ENCODE measurements around the gene PDRG1. TPM values are rescaled to one million over a fixed set of nuclear protein-coding genes. Genes with fewer than 3 reads are reported as not detected.

Gene PDRG1
- total RNA-seq, 2 donors from 2014 or later = 11.4 to 30.3 TPM

GRCh38 chr20:31949877-31950646 lies 1.8 kb downstream of the PDRG1 start:
- Histone ChIP-seq H3K4me3 (no peak overlapping the region), H3K27me3 (replicated peaks; ENCODE audit: insufficient read depth) (no peaks in the 10 kb centered on the region), H3K4me1 (replicated peaks) (peaks cover 3% of the 10 kb centered on the region), H3K27ac (no peak overlapping the region), H3K9me3 (no peaks in the 10 kb centered on the region), H3K36me3 (peaks cover 0 to 25% of the 10 kb centered on the region in 2 donors)
- no peak for TF ChIP-seq CTCF (IDR thresholded peaks at IDR 0.05)
- no peak for TF ChIP-seq POLR2AphosphoS5 (IDR thresholded peaks at IDR 0.05)
- TF ChIP-seq POLR2A (IDR thresholded peaks at IDR 0.05) = no peak
- no peak for DNase-seq (ENCODE audit: low spot score)
- WGBS = 69% methylated on average over 9 of the region's 9 CpGs
- intact Hi-C loops (cut with DNase I) = loop anchor here (10.0 kb wide), 1 partner anchor 125 kb away; no protein-coding TSS in a partner anchor

DNA sequence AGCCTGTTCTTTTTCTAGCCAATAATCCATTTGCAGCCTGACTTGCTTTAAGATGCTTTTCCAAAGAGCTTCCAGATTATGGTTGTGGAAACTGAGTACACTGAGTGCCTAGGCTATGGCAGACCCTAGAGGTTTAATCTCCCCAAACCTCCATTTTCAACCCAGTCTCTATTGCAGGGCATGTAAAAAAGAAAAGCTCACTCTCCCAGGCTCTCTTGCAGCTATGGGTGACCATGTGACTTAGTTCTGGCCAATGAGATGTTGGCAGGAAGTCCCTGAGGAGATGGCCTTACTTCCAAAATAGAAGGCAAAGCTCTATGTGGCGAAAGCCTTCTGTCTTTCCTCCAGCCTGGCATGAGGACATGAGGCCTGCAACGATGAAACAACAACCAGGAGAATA lies 3.8 kb downstream of the PDRG1 start:
- Histone ChIP-seq H3K27me3 (replicated peaks; ENCODE audit: insufficient read depth) (no peaks in the 10 kb centered on the region), H3K4me3 (no peak overlapping the region), H3K9me3 (no peaks in the 10 kb centered on the region), H3K36me3 (peaks cover 0 to 25% of the 10 kb centered on the region in 2 donors), H3K4me1 (replicated peaks) (peaks cover 12% of the 10 kb centered on the region), H3K27ac (no peak overlapping the region)
- TF ChIP-seq CTCF (IDR thresholded peaks at IDR 0.05) = no peak
- TF ChIP-seq POLR2AphosphoS5 (IDR thresholded peaks at IDR 0.05) = no peak
- no peak for TF ChIP-seq POLR2A (IDR thresholded peaks at IDR 0.05)
- intact Hi-C loops (cut with DNase I) = no loop called here
- 100% methylated on average over 2 of the region's 2 CpGs for WGBS
- DNase-seq (ENCODE audit: low spot score) = no peak

DNA sequence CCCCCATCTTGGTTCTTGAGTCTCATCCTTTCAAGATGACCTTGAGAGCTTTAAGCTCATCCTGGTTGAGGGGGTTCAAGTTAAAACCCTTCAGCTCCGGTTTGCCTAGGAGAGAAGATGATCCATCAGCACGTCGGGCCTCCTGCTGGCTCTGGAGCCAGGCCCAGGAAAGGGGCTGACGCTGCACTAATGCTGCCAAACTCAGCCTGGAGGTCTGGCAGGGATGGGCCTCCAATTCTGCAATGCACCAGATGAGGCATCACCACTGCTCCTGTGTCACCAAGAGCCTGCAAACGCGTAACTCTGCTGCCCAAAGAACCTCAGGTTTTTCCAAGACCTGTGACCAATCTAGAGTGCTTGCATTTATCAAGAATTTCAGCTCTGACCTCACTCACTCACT lies 6.1 kb downstream of the PDRG1 start:
- WGBS = 42% methylated on average over 6 of the region's 6 CpGs
- H3K27me3 ChIP-seq (replicated peaks; ENCODE audit: insufficient read depth) = no peaks in the 10 kb centered on the region
- intact Hi-C loops (cut with DNase I) = no loop called here

DNA sequence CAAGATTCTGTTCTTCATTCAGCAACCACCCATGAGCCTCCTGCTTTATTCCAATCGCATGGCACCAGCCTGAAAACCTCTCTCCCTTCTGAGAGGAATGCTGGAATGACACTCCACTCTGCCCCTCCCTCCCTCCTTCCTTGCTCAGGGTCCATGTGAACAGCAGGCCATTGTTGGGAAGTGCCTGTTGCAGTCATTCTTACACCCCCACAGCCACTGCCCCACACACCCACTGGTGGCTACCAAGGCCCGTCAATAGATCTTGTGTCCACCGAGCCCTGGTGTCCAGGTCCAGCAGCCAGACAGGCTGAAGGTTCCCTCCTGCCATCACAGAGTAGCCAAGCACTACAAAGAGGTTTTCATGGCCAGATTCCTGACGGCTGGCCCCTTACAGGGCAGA lies 6.5 kb downstream of the PDRG1 start:
- Histone ChIP-seq H3K4me3 (no peak overlapping the region), H3K9me3 (no peaks in the 10 kb centered on the region), H3K27me3 (replicated peaks; ENCODE audit: insufficient read depth) (no peaks in the 10 kb centered on the region), H3K4me1 (replicated peaks) (peaks cover 16% of the 10 kb centered on the region), H3K27ac (no peak overlapping the region), H3K36me3 (peaks cover 0 to 25% of the 10 kb centered on the region in 2 donors)
- intact Hi-C loops (cut with DNase I) = no loop called here
- WGBS = 84% methylated on average over 4 of the region's 4 CpGs
- TF ChIP-seq POLR2A (IDR thresholded peaks at IDR 0.05) (no peak), CTCF (IDR thresholded peaks at IDR 0.05) (no peak), POLR2AphosphoS5 (IDR thresholded peaks at IDR 0.05) (no peak)
- DNase-seq (ENCODE audit: low spot score) = no peak

More for the DNA sequence above, 6.1 kb downstream of the PDRG1 start:
- DNase-seq (ENCODE audit: low spot score) = no peak
- peaks cover 19% of the 10 kb centered on the region for H3K4me1 ChIP-seq (replicated peaks)
- TF ChIP-seq CTCF (IDR thresholded peaks at IDR 0.05) = no peak
- no peak for TF ChIP-seq POLR2A (IDR thresholded peaks at IDR 0.05)
- TF ChIP-seq POLR2AphosphoS5 (IDR thresholded peaks at IDR 0.05) = no peak
- H3K27ac ChIP-seq = no peak overlapping the region
- H3K36me3 ChIP-seq = peaks cover 0 to 25% of the 10 kb centered on the region in 2 donors
- no peaks in the 10 kb centered on the region for H3K9me3 ChIP-seq
- H3K4me3 ChIP-seq = no peak overlapping the region

GRCh38 chr20:31943052-31943471 lies 8.8 kb downstream of the PDRG1 start:
- WGBS = 21% methylated on average over 2 of the region's 2 CpGs
- H3K36me3 ChIP-seq = peaks cover 0 to 20% of the 10 kb centered on the region in 2 donors
- TF ChIP-seq POLR2AphosphoS5 (IDR thresholded peaks at IDR 0.05) (peak; percentile 42), POLR2A (IDR thresholded peaks at IDR 0.05) (no peak)
- peak; percentile 40 for DNase-seq (ENCODE audit: low spot score)
- no peaks in the 10 kb centered on the region for H3K9me3 ChIP-seq
- peak overlapping the region in 1 of 2 donors; percentile 33 for H3K27ac ChIP-seq
- no peak overlapping the region for H3K4me3 ChIP-seq
- peaks cover 16% of the 10 kb centered on the region for H3K4me1 ChIP-seq (replicated peaks)
- intact Hi-C loops (cut with DNase I) = no loop called here
- H3K27me3 ChIP-seq (replicated peaks; ENCODE audit: insufficient read depth) = no peaks in the 10 kb centered on the region

Data from prostate gland (tissue), 2 donors.